DND-41 (cell line): ENCODE measurements around the gene LIMK2.

Experiments
- ATAC-seq: fragments of 200-7000 bp; cut with Tn5 transposase; 3 replicates; pipeline ENCODE4 v1.9.1; 2021; ENCODE audit warnings: low read depth; ENCODE audit not compliant: insufficient read depth
- DNase-seq: peaks from one replicate; pipeline ENCODE4 v3.0.0-alpha.2; 2020
- H2AFZ ChIP-seq: 2 replicates; pipeline ENCODE4 v1.6.0; 2012; ENCODE audit warnings: low read depth, low read length
- H3K27ac ChIP-seq: 2 replicates; pipeline ENCODE4 v1.5.1; 2012; ENCODE audit warnings: low read length, inconsistent platforms
- H3K27me3 ChIP-seq: fragments of 200-600 bp; sonication (generic); 2 replicates; pipeline ENCODE4 v1.6.0; 2012; ENCODE audit warnings: low read length, mild to moderate bottlenecking, inconsistent platforms; ENCODE audit not compliant: insufficient read depth, poor library complexity
- H3K36me3 ChIP-seq: 2 replicates; pipeline ENCODE4 v1.5.1; 2012; ENCODE audit warnings: low read length, inconsistent platforms; ENCODE audit not compliant: insufficient read depth
- H3K4me1 ChIP-seq: 2 replicates; pipeline ENCODE4 v1.5.1; 2012; ENCODE audit warnings: mild to moderate bottlenecking, low read length; ENCODE audit not compliant: insufficient read depth
- H3K4me2 ChIP-seq: 2 replicates; pipeline ENCODE4 v1.6.0; 2012; ENCODE audit warnings: mild to moderate bottlenecking, moderate library complexity, low read length, inconsistent platforms; ENCODE audit not compliant: insufficient read depth
- H3K4me3 ChIP-seq, 2 experiments: fragments of 200-600 bp in 1 of 2; shearing (Covaris generic) in 1 of 2; 2 replicates each; pipeline ENCODE4 v1.5.1; 2012 to 2016; ENCODE audit warnings: inconsistent platforms in 2 of 2, low read length in 2 of 2, mild to moderate bottlenecking in 2 of 2, low read depth in 1 of 2, moderate library complexity in 1 of 2
- H3K79me2 ChIP-seq: 2 replicates; pipeline ENCODE4 v1.6.0; 2012; ENCODE audit warnings: low read length, inconsistent platforms; ENCODE audit not compliant: insufficient read depth
- H3K9ac ChIP-seq: 2 replicates; pipeline ENCODE4 v1.6.0; 2012; ENCODE audit warnings: low read depth, mild to moderate bottlenecking, inconsistent platforms, low read length, moderate library complexity
- H3K9me3 ChIP-seq: 2 replicates; pipeline ENCODE4 v1.5.1; 2012; ENCODE audit warnings: low read length, moderate library complexity, mild to moderate bottlenecking, inconsistent platforms; ENCODE audit not compliant: insufficient read depth, severe bottlenecking
- H4K20me1 ChIP-seq: 2 replicates; pipeline ENCODE4 v1.6.0; 2012; ENCODE audit warnings: low read length; ENCODE audit not compliant: insufficient read depth
- CTCF ChIP-seq: IDR thresholded peaks from 2 replicates; pipeline ENCODE4 v1.5.1; 2012; ENCODE audit warnings: borderline replicate concordance, low read length, moderate library complexity, mild to moderate bottlenecking; ENCODE audit not compliant: poor library complexity, severe bottlenecking; ENCODE audit errors: extremely low read depth
- EZH2 ChIP-seq: IDR thresholded peaks from 3 replicates; pipeline ENCODE4 v1.6.1; 2012; ENCODE audit warnings: borderline replicate concordance, low read depth, mild to moderate bottlenecking, moderate library complexity, low read length, inconsistent platforms; ENCODE audit not compliant: severe bottlenecking

Gene LIMK2

GRCh38 chr22:31276426-31277167, 64.5 kb downstream of the LIMK2 start:
- Histone ChIP-seq H3K4me3 (no peak overlapping the region), H4K20me1 (no peaks in the 10 kb centered on the region), H3K9me3 (no peaks in the 10 kb centered on the region), H2AFZ (no peak overlapping the region), H3K27me3 (no peaks in the 10 kb centered on the region), H3K79me2 (no peaks in the 10 kb centered on the region), H3K36me3 (peaks cover 57% of the 10 kb centered on the region), H3K9ac (no peak overlapping the region), H3K4me1 (no peaks in the 10 kb centered on the region), H3K27ac (no peak overlapping the region), H3K4me2 (no peak overlapping the region)
- ATAC-seq = no peak
- TF ChIP-seq EZH2 (no peak), CTCF (no peak)
- DNase-seq = no peak

GRCh38 chr22:31277741-31278140, 65.6 kb downstream of the LIMK2 start:
- Histone ChIP-seq H3K9ac (no peak overlapping the region), H3K4me2 (no peak overlapping the region), H2AFZ (no peak overlapping the region), H3K79me2 (no peaks in the 10 kb centered on the region), H3K36me3 (peaks cover 51% of the 10 kb centered on the region), H3K4me3 (no peak overlapping the region), H3K9me3 (no peaks in the 10 kb centered on the region), H3K27me3 (no peaks in the 10 kb centered on the region), H3K4me1 (no peaks in the 10 kb centered on the region), H4K20me1 (no peaks in the 10 kb centered on the region), H3K27ac (no peak overlapping the region)
- ATAC-seq (no peak), DNase-seq (no peak)
- TF ChIP-seq EZH2 (no peak), CTCF (no peak)

GRCh38 chr22:31278151-31278621, 66.1 kb downstream of the LIMK2 start:
- H3K4me1 ChIP-seq = no peaks in the 10 kb centered on the region
- ATAC-seq (no peak), DNase-seq (no peak)
- TF ChIP-seq CTCF (no peak), EZH2 (no peak)
- H4K20me1 ChIP-seq = no peaks in the 10 kb centered on the region
- H3K27ac ChIP-seq = no peak overlapping the region
- no peak overlapping the region for H3K4me3 ChIP-seq
- no peaks in the 10 kb centered on the region for H3K79me2 ChIP-seq
- no peaks in the 10 kb centered on the region for H3K9me3 ChIP-seq
- H3K4me2 ChIP-seq = no peak overlapping the region
- H3K36me3 ChIP-seq = peaks cover 48% of the 10 kb centered on the region
- no peak overlapping the region for H2AFZ ChIP-seq
- no peak overlapping the region for H3K9ac ChIP-seq
- no peaks in the 10 kb centered on the region for H3K27me3 ChIP-seq
